Measurements from ENCODE around the gene BCL11B.

BCL11B gene

GRCh38 chr14:99205086-99205688 is 66.8 kb downstream of the BCL11B start:
- TF ChIP-seq SUZ12 (IDR thresholded peaks at IDR 0.05) (no peak), LEF1 (IDR thresholded peaks at IDR 0.05; ENCODE audit: borderline replicate concordance) (no peak), L3MBTL2 (conservative IDR thresholded peaks at IDR 0.05) (no peak), PKNOX1 (IDR thresholded peaks at IDR 0.05) (no peak), SP1 (IDR thresholded peaks at IDR 0.05) (no peak), TARDBP (IDR thresholded peaks at IDR 0.05) (no peak), ZNF384 (IDR thresholded peaks at IDR 0.05) (no peak), NFRKB (IDR thresholded peaks at IDR 0.05) (no peak), FOXK2 (IDR thresholded peaks at IDR 0.05) (no peak)
- CTCF ChIA-PET, result no interaction called here
- POLR2A ChIA-PET, result no interaction called here
- DNase-seq (ENCODE audit: extremely low spot score), result no peak

GRCh38 chr14:99203801-99204200 is 68.2 kb downstream of the BCL11B start:
- DNase-seq (ENCODE audit: extremely low spot score), result no peak
- TF ChIP-seq FOXM1 (IDR thresholded peaks at IDR 0.05; ENCODE audit: borderline replicate concordance) (no peak), PKNOX1 (IDR thresholded peaks at IDR 0.05) (no peak), SP1 (IDR thresholded peaks at IDR 0.05) (no peak), L3MBTL2 (conservative IDR thresholded peaks at IDR 0.05) (no peak), TARDBP (IDR thresholded peaks at IDR 0.05) (no peak), FOXK2 (IDR thresholded peaks at IDR 0.05) (no peak), FOXA1 (IDR thresholded peaks at IDR 0.05) (no peak), SUZ12 (IDR thresholded peaks at IDR 0.05) (no peak), NFRKB (IDR thresholded peaks at IDR 0.05) (no peak), ELF4 (IDR thresholded peaks at IDR 0.05) (no peak), CTBP1 (IDR thresholded peaks at IDR 0.05; ENCODE audit: borderline replicate concordance) (no peak), ZNF384 (IDR thresholded peaks at IDR 0.05) (no peak), BHLHE40 (IDR thresholded peaks at IDR 0.05; ENCODE audit: borderline replicate concordance) (no peak), LEF1 (IDR thresholded peaks at IDR 0.05; ENCODE audit: borderline replicate concordance) (no peak), HDGF (IDR thresholded peaks at IDR 0.05; ENCODE audit: borderline replicate concordance) (no peak), ARNT (IDR thresholded peaks at IDR 0.05) (no peak)
- ChIA-PET POLR2A (no interaction called here), CTCF (no interaction called here)

GRCh38 chr14:99203080-99203479 is 68.9 kb downstream of the BCL11B start:
- CTCF ChIA-PET, result interaction anchor here (1.0 kb wide), 1 partner anchor 16 kb away, joined by 3 read pairs; no protein-coding TSS in a partner anchor
- no peak for DNase-seq (ENCODE audit: extremely low spot score)
- POLR2A ChIA-PET, result no interaction called here
- TF ChIP-seq BHLHE40 (IDR thresholded peaks at IDR 0.05; ENCODE audit: borderline replicate concordance), result no peak
- TF ChIP-seq PKNOX1 (IDR thresholded peaks at IDR 0.05), result no peak
- no peak for TF ChIP-seq L3MBTL2 (conservative IDR thresholded peaks at IDR 0.05)
- TF ChIP-seq FOXK2 (IDR thresholded peaks at IDR 0.05), result no peak
- TF ChIP-seq TARDBP (IDR thresholded peaks at IDR 0.05), result no peak

GRCh38 chr14:99202516-99202915 is 69.5 kb downstream of the BCL11B start:
- TF ChIP-seq SUZ12 (IDR thresholded peaks at IDR 0.05) (no peak), FOXM1 (IDR thresholded peaks at IDR 0.05; ENCODE audit: borderline replicate concordance) (no peak), LEF1 (IDR thresholded peaks at IDR 0.05; ENCODE audit: borderline replicate concordance) (no peak), CTBP1 (IDR thresholded peaks at IDR 0.05; ENCODE audit: borderline replicate concordance) (no peak)
- ChIA-PET CTCF (interaction anchor here (1.0 kb wide), 1 partner anchor 15 kb away, joined by 3 read pairs; no protein-coding TSS in a partner anchor), POLR2A (no interaction called here)
- DNase-seq (ENCODE audit: extremely low spot score), result no peak

GRCh38 chr14:99201351-99202073 is 70.5 kb downstream of the BCL11B start:
- no peak for TF ChIP-seq CTBP1 (IDR thresholded peaks at IDR 0.05; ENCODE audit: borderline replicate concordance)
- no peak for TF ChIP-seq ZNF384 (IDR thresholded peaks at IDR 0.05)
- no peak for TF ChIP-seq FOXK2 (IDR thresholded peaks at IDR 0.05)
- no peak for TF ChIP-seq BHLHE40 (IDR thresholded peaks at IDR 0.05; ENCODE audit: borderline replicate concordance)
- no peak for TF ChIP-seq FOXM1 (IDR thresholded peaks at IDR 0.05; ENCODE audit: borderline replicate concordance)
- no peak for TF ChIP-seq ELF4 (IDR thresholded peaks at IDR 0.05)
- peak; percentile 24 for DNase-seq (ENCODE audit: extremely low spot score)
- POLR2A ChIA-PET, result no interaction called here
- CTCF ChIA-PET, result interaction anchor here (0.6 kb wide), 1 partner anchor 17 kb away, joined by 4 read pairs; no protein-coding TSS in a partner anchor

- CTCF ChIA-PET, result interaction anchor here (0.6 kb wide), 2 partner anchors 18 to 24 kb away, joined by 3 to 4 read pairs; no protein-coding TSS in a partner anchor
- POLR2A ChIA-PET, result no interaction called here
- TF ChIP-seq FOXM1 (IDR thresholded peaks at IDR 0.05; ENCODE audit: borderline replicate concordance) (no peak), TARDBP (IDR thresholded peaks at IDR 0.05) (no peak), ELF4 (IDR thresholded peaks at IDR 0.05) (no peak), FOXK2 (IDR thresholded peaks at IDR 0.05) (no peak), HDGF (IDR thresholded peaks at IDR 0.05; ENCODE audit: borderline replicate concordance) (no peak), ZNF384 (IDR thresholded peaks at IDR 0.05) (no peak)
Observed at GRCh38 chr14:99200654-99201005, 71.4 kb downstream of the BCL11B start.

More at GRCh38 chr14:99200654-99201005, 71.4 kb downstream of the BCL11B start:
- DNase-seq (ENCODE audit: extremely low spot score), result no peak

Data from HEK293T (cell line).